Esophagus squamous epithelium (tissue), 4 donors: ENCODE measurements around the gene FTL.

ENCODE experiments used
- CTCF ChIP-seq, 6 experiments: fragments of 450-650 bp in 4 of 6; fragments of 200-600 bp in 2 of 6; sonication (generic) in 2 of 6; IDR thresholded peaks; one replicate each; pipeline ENCODE4 v1.5.1; 2016 to 2019; ENCODE audit warnings: antibody characterized with exemption in 6 of 6, mild to moderate bottlenecking in 4 of 6, moderate library complexity in 4 of 6
- POLR2A ChIP-seq, 4 donors: fragments of 450-650 bp; IDR thresholded peaks; one replicate each; pipeline ENCODE4 v1.6.1; 2017; ENCODE audit warnings: antibody characterized with exemption in 4 of 4, mild to moderate bottlenecking in 4 of 4, moderate library complexity in 3 of 4

- TF ChIP-seq CTCF (IDR thresholded peaks at IDR 0.05) (no peak), POLR2A (IDR thresholded peaks at IDR 0.05) (no peak)
These were observed 19.3 kb upstream of the FTL start for GRCh38 chr19:48945817-48946216.
